DND-41 (cell line): Measurements from ENCODE around the gene FGF12.

ENCODE experiments used
- ATAC-seq: fragments of 200-7000 bp; cut with Tn5 transposase; 3 replicates; pipeline ENCODE4 v1.9.1; 2021; ENCODE audit warnings: low read depth; ENCODE audit not compliant: insufficient read depth
- DNase-seq: peaks from one replicate; pipeline ENCODE4 v3.0.0-alpha.2; 2020
- H2AFZ ChIP-seq: 2 replicates; pipeline ENCODE4 v1.6.0; 2012; ENCODE audit warnings: low read depth, low read length
- H3K27ac ChIP-seq: 2 replicates; pipeline ENCODE4 v1.5.1; 2012; ENCODE audit warnings: low read length, inconsistent platforms
- H3K27me3 ChIP-seq: fragments of 200-600 bp; sonication (generic); 2 replicates; pipeline ENCODE4 v1.6.0; 2012; ENCODE audit warnings: low read length, mild to moderate bottlenecking, inconsistent platforms; ENCODE audit not compliant: insufficient read depth, poor library complexity
- H3K36me3 ChIP-seq: 2 replicates; pipeline ENCODE4 v1.5.1; 2012; ENCODE audit warnings: low read length, inconsistent platforms; ENCODE audit not compliant: insufficient read depth
- H3K4me1 ChIP-seq: 2 replicates; pipeline ENCODE4 v1.5.1; 2012; ENCODE audit warnings: mild to moderate bottlenecking, low read length; ENCODE audit not compliant: insufficient read depth
- H3K4me2 ChIP-seq: 2 replicates; pipeline ENCODE4 v1.6.0; 2012; ENCODE audit warnings: mild to moderate bottlenecking, moderate library complexity, low read length, inconsistent platforms; ENCODE audit not compliant: insufficient read depth
- H3K4me3 ChIP-seq, 2 experiments: fragments of 200-600 bp in 1 of 2; shearing (Covaris generic) in 1 of 2; 2 replicates each; pipeline ENCODE4 v1.5.1; 2012 to 2016; ENCODE audit warnings: inconsistent platforms in 2 of 2, low read length in 2 of 2, mild to moderate bottlenecking in 2 of 2, low read depth in 1 of 2, moderate library complexity in 1 of 2
- H3K79me2 ChIP-seq: 2 replicates; pipeline ENCODE4 v1.6.0; 2012; ENCODE audit warnings: low read length, inconsistent platforms; ENCODE audit not compliant: insufficient read depth
- H3K9ac ChIP-seq: 2 replicates; pipeline ENCODE4 v1.6.0; 2012; ENCODE audit warnings: low read depth, mild to moderate bottlenecking, inconsistent platforms, low read length, moderate library complexity
- H3K9me3 ChIP-seq: 2 replicates; pipeline ENCODE4 v1.5.1; 2012; ENCODE audit warnings: low read length, moderate library complexity, mild to moderate bottlenecking, inconsistent platforms; ENCODE audit not compliant: insufficient read depth, severe bottlenecking
- H4K20me1 ChIP-seq: 2 replicates; pipeline ENCODE4 v1.6.0; 2012; ENCODE audit warnings: low read length; ENCODE audit not compliant: insufficient read depth
- CTCF ChIP-seq: IDR thresholded peaks from 2 replicates; pipeline ENCODE4 v1.5.1; 2012; ENCODE audit warnings: borderline replicate concordance, low read length, moderate library complexity, mild to moderate bottlenecking; ENCODE audit not compliant: poor library complexity, severe bottlenecking; ENCODE audit errors: extremely low read depth
- EZH2 ChIP-seq: IDR thresholded peaks from 3 replicates; pipeline ENCODE4 v1.6.1; 2012; ENCODE audit warnings: borderline replicate concordance, low read depth, mild to moderate bottlenecking, moderate library complexity, low read length, inconsistent platforms; ENCODE audit not compliant: severe bottlenecking

The FGF12 gene

GRCh38 chr3:192332386-192333291 lies 394.7 kb downstream of the FGF12 start:
- no peaks in the 10 kb centered on the region for H3K9me3 ChIP-seq
- H3K9ac ChIP-seq = no peak overlapping the region
- no peaks in the 10 kb centered on the region for H4K20me1 ChIP-seq
- TF ChIP-seq CTCF (no peak), EZH2 (no peak)
- no peak for ATAC-seq
- H3K4me2 ChIP-seq = no peak overlapping the region
- H3K27ac ChIP-seq = no peak overlapping the region
- H3K79me2 ChIP-seq = no peaks in the 10 kb centered on the region
- no peak overlapping the region for H3K4me3 ChIP-seq
- H3K36me3 ChIP-seq = no peaks in the 10 kb centered on the region
- no peaks in the 10 kb centered on the region for H3K27me3 ChIP-seq
- DNase-seq = no peak
- no peak overlapping the region for H2AFZ ChIP-seq
- peaks cover 12% of the 10 kb centered on the region; the same call in 1 of the 2 replicates for H3K4me1 ChIP-seq

- no peak for DNase-seq
- Histone ChIP-seq H3K27me3 (no peaks in the 10 kb centered on the region), H3K4me1 (peaks cover 12% of the 10 kb centered on the region; the same call in 1 of the 2 replicates), H3K4me2 (peak overlapping the region; percentile 44), H3K27ac (no peak overlapping the region), H4K20me1 (no peaks in the 10 kb centered on the region), H3K4me3 (no peak overlapping the region; a peak in 1 of 4 replicates), H3K9me3 (no peaks in the 10 kb centered on the region), H3K9ac (no peak overlapping the region), H3K36me3 (no peaks in the 10 kb centered on the region), H3K79me2 (no peaks in the 10 kb centered on the region), H2AFZ (peak overlapping the region; percentile 36; the same call in 1 of the 2 replicates)
- ATAC-seq = peak; percentile 75; the same call in 2 of the 3 replicates
- TF ChIP-seq EZH2 (no peak), CTCF (no peak)
These were observed 395.5 kb downstream of the FGF12 start for GRCh38 chr3:192331749-192332385.

- Histone ChIP-seq H4K20me1 (no peaks in the 10 kb centered on the region), H3K4me2 (no peak overlapping the region), H3K27me3 (no peaks in the 10 kb centered on the region), H2AFZ (no peak overlapping the region), H3K9ac (no peak overlapping the region), H3K79me2 (no peaks in the 10 kb centered on the region), H3K27ac (no peak overlapping the region), H3K4me3 (no peak overlapping the region), H3K36me3 (no peaks in the 10 kb centered on the region), H3K4me1 (peaks cover 7% of the 10 kb centered on the region; the same call in 1 of the 2 replicates), H3K9me3 (no peaks in the 10 kb centered on the region)
- TF ChIP-seq CTCF (no peak), EZH2 (no peak)
- no peak for ATAC-seq
- DNase-seq = no peak
These were observed 400.7 kb downstream of the FGF12 start for GRCh38 chr3:192326656-192327055.
